Right lobe of liver (tissue), 4 donors: ENCODE measurements around the gene CDK17.

Experiments used
- POLR2A ChIP-seq: fragments of 450-650 bp; IDR thresholded peaks from one replicate; pipeline ENCODE4 v1.6.1; 2017; ENCODE audit warnings: antibody characterized with exemption, mild to moderate bottlenecking
- TF ChIP-seq, protein P1 (sequence below), 4 donors: fragments of 200-600 bp in 3 of 4; fragments of 450-650 bp in 1 of 4; IDR thresholded peaks; one replicate each; pipeline versions ENCODE4 v1.5.1 to v1.8.0; 2016 to 2022; ENCODE audit warnings: antibody characterized with exemption in 4 of 4, mild to moderate bottlenecking in 2 of 4
- donor health status: DM: no; HTN: no; CAD: no.
- donor health status: DM: no; HTN: no; CAD: no.
- donor health status: DM: no; HTN: yes; CAD: no.

DNA sequence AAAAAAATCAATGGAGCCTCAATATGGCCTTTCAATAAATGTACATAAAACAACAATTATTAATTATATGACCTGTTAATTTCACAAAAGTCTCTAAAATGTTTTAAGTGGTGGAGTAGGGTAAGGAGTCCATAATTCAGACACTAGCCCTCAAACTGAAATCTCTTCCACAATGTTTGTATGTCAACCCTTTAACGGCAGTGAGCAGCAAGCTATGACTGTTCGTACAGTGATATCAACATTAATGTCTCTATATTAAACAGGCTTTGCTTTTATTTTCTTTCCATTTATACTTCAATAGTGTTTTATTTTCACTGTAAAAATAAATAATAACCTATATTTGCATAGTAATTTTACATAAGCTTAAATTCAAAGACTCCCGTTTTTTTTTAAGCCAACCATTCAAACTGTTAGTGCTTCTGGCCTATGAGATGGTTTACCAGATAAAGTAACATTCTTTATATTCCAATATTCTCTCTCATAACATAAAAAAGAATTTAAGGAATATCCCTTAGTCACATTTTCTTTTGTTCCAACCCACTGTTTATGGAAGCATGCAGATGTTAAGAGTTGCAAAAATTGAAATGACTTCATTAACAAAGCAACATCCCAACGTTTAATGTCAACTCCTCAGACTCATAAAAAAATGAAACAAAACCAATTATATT lies 2.3 kb downstream of the CDK17 start:
- TF ChIP-seq, protein P1, sequence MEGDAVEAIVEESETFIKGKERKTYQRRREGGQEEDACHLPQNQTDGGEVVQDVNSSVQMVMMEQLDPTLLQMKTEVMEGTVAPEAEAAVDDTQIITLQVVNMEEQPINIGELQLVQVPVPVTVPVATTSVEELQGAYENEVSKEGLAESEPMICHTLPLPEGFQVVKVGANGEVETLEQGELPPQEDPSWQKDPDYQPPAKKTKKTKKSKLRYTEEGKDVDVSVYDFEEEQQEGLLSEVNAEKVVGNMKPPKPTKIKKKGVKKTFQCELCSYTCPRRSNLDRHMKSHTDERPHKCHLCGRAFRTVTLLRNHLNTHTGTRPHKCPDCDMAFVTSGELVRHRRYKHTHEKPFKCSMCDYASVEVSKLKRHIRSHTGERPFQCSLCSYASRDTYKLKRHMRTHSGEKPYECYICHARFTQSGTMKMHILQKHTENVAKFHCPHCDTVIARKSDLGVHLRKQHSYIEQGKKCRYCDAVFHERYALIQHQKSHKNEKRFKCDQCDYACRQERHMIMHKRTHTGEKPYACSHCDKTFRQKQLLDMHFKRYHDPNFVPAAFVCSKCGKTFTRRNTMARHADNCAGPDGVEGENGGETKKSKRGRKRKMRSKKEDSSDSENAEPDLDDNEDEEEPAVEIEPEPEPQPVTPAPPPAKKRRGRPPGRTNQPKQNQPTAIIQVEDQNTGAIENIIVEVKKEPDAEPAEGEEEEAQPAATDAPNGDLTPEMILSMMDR (IDR thresholded peaks at IDR 0.05) = no peak
- no peak for TF ChIP-seq POLR2A
